Smooth muscle cell (in vitro differentiated cells): ENCODE measurements around the gene MNT. TPM values are rescaled to one million over a fixed set of nuclear protein-coding genes. Genes with fewer than 3 reads are reported as not detected.

Experiments used
- DNase-seq: peaks from one replicate; lab custom pipeline; 2025; ENCODE audit not compliant: unreplicated experiment; lab: John Stamatoyannopoulos, UW
- H2AFZ ChIP-seq: fragments of 200-600 bp; sonication (generic); 2 replicates; pipeline ENCODE4 v1.6.0; 2016; ENCODE audit warnings: antibody characterized with exemption, low read depth, mild to moderate bottlenecking
- H3F3A ChIP-seq: fragments of 200-600 bp; sonication (generic); 2 replicates; pipeline ENCODE4 v1.6.0; 2017; ENCODE audit warnings: antibody characterized with exemption, low read depth
- H3K27ac ChIP-seq: fragments of 200-600 bp; sonication (generic); 2 replicates; pipeline ENCODE4 v1.5.1; 2016; ENCODE audit warnings: low read depth, mild to moderate bottlenecking
- H3K27me3 ChIP-seq: fragments of 200-600 bp; sonication (generic); 2 replicates; pipeline ENCODE4 v1.6.1; 2016; ENCODE audit warnings: low read depth, mild to moderate bottlenecking
- H3K36me3 ChIP-seq: fragments of 200-600 bp; sonication (generic); 2 replicates; pipeline ENCODE4 v1.5.1; 2016; ENCODE audit warnings: low read depth
- H3K4me1 ChIP-seq: fragments of 200-600 bp; sonication (generic); 2 replicates; pipeline ENCODE4 v1.5.1; 2016; ENCODE audit warnings: low read depth
- H3K4me2 ChIP-seq: fragments of 200-600 bp; sonication (generic); 2 replicates; pipeline ENCODE4 v1.6.0; 2016; ENCODE audit warnings: mild to moderate bottlenecking
- H3K4me3 ChIP-seq: fragments of 200-600 bp; sonication (generic); 2 replicates; pipeline ENCODE4 v1.5.1; 2016; ENCODE audit warnings: mild to moderate bottlenecking
- H3K79me2 ChIP-seq: fragments of 200-600 bp; sonication (generic); 2 replicates; pipeline ENCODE4 v1.6.0; 2016; ENCODE audit warnings: low read depth, mild to moderate bottlenecking
- H3K9ac ChIP-seq: fragments of 200-600 bp; sonication (generic); 2 replicates; pipeline ENCODE4 v1.6.0; 2016; ENCODE audit warnings: low read depth
- H3K9me3 ChIP-seq: fragments of 200-600 bp; sonication (generic); replicated peaks from 2 replicates; pipeline ENCODE4 v1.5.1; 2016; ENCODE audit warnings: low read depth
- H4K20me1 ChIP-seq: fragments of 200-600 bp; sonication (generic); 2 replicates; pipeline ENCODE4 v1.6.0; 2016; ENCODE audit warnings: low read depth
- WGBS: methylation state at CpG from one replicate; pipeline ENCODE4 v1.1.7; 2016; ENCODE audit warnings: low lambda C conversion rate; 5-methylcytosine and 5-hydroxymethylcytosine counted together
- polyA plus RNA-seq: library from polyadenylated mRNA; unstranded; fragments of >200 nt; fragmentation: Nextera tagmentation; extraction: Ambion mirVana; gene quantifications from 2 replicates; pipeline ENCODE4 v1.2.1, GENCODE V29; 2016
- total RNA-seq: library from RNA; depleted of rRNA; stranded (reverse); fragments of >200 nt; gene quantifications from 2 replicates; pipeline ENCODE4 v1.2.3, GENCODE V29; 2014
- TF ChIP-seq, protein P1 (sequence below): fragments of 200-600 bp; sonication (generic); IDR thresholded peaks from 2 replicates; pipeline ENCODE4 v1.5.1; 2017; ENCODE audit warnings: borderline replicate concordance, mild to moderate bottlenecking, antibody characterized with exemption; ENCODE audit not compliant: insufficient read depth, poor library complexity, severe bottlenecking

The MNT gene
- total and polyA plus RNA-seq, 2 experiments from 2014 or later: 5.7 to 12.8 TPM

DNA sequence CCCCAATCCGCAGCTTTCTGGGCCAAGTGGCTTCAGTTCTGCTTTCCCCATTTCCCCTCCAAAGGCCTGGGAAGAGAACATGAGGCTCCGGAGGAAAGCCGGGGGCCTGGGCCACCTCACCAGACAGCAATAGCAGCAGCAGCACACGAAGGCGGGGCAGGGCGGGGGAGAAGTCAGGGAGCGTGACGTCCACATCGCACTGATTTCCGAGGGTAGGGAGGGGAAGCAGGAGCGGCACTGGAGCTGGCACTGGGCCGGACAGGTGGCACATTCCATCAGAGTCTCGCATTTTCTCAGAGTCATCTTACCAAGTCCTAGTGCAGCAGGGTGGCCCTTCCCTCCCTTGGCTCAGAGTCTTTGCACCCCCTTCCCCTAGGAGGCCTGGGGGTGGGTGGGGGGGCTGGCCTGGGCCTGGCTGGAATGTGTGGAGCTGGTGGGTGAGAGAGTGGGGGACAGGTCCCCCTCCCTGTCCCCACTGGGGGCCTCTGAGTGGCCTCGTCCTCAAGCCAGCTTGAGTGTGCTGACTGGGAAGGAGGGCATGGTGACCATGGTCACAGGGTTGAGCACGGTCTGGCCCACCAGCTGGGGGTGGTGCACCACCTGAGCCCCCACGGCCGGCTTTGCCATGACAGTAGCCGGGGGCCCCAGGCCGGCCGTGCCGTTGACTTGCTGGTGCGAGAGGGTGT is 14.3 kb downstream of the MNT start:
- no peak overlapping the region for H3K4me2 ChIP-seq
- no peaks in the 10 kb centered on the region for H3K27me3 ChIP-seq
- TF ChIP-seq, protein P1, sequence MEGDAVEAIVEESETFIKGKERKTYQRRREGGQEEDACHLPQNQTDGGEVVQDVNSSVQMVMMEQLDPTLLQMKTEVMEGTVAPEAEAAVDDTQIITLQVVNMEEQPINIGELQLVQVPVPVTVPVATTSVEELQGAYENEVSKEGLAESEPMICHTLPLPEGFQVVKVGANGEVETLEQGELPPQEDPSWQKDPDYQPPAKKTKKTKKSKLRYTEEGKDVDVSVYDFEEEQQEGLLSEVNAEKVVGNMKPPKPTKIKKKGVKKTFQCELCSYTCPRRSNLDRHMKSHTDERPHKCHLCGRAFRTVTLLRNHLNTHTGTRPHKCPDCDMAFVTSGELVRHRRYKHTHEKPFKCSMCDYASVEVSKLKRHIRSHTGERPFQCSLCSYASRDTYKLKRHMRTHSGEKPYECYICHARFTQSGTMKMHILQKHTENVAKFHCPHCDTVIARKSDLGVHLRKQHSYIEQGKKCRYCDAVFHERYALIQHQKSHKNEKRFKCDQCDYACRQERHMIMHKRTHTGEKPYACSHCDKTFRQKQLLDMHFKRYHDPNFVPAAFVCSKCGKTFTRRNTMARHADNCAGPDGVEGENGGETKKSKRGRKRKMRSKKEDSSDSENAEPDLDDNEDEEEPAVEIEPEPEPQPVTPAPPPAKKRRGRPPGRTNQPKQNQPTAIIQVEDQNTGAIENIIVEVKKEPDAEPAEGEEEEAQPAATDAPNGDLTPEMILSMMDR: no peak
- H3K4me3 ChIP-seq: no peak overlapping the region
- peaks cover 31% of the 10 kb centered on the region for H3K79me2 ChIP-seq
- no peaks in the 10 kb centered on the region for H3K36me3 ChIP-seq
- H4K20me1 ChIP-seq: peaks cover 48% of the 10 kb centered on the region
- H2AFZ ChIP-seq: no peak overlapping the region
- no peak overlapping the region for H3K27ac ChIP-seq
- no peak overlapping the region for H3K9ac ChIP-seq
- no peak for DNase-seq
- peaks cover 6% of the 10 kb centered on the region for H3K4me1 ChIP-seq
- H3K9me3 ChIP-seq: no peaks in the 10 kb centered on the region
- peaks cover 19% of the 10 kb centered on the region for H3F3A ChIP-seq
- 92% methylated on average over 14 of the region's 22 CpGs for WGBS

DNA sequence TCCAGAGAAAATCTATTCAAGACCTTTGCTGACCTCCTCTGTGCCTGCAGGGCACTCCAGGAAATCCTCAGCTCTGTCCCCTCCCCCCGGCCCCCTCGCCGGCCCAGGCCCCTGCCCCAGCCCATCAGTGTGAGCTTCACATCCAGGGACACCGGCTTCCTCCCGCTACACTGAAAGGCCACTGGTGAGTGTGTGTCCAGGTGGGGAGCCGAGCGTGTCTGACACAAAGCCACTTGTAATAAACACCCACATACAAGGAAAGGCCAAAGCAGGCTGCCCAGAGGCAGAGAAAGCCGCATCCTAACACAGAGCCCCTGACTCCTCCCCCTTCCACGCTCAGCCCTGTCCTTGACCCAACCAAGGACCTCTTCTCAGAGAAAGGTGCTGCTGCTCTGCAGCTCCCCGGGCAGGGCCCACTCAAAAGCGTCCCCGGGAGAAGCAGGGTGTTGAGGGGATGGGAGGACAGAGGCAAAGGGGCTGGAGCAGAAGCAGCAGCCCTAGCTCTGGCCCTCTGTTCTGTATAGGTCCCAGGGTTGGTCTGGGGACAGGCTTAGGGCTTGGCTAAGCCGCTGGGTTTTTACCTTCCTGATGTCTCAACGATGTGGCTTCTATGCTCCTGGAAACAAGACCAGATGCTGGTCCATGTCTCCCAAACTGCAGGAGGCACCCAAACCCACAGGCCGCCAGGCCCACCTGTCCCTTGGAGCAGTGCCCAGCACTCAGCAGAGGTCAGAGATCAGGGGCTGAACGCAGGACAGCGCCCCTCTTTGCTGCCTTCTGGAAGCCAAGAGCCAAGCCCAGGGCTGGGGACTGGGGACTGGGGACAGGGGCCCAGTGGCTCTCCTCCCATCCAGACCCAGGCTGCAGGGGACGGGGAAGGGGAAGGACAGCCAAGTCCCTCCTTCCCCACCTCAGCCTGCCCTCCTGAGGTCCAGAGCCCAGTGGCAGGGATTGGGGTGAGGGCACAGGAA is 15.3 kb downstream of the MNT start:
- Histone ChIP-seq H3K9ac (no peak overlapping the region), H3K4me2 (no peak overlapping the region), H3K9me3 (no peaks in the 10 kb centered on the region), H3F3A (peaks cover 10% of the 10 kb centered on the region), H3K27me3 (no peaks in the 10 kb centered on the region), H3K4me3 (no peak overlapping the region), H3K4me1 (peaks cover 6% of the 10 kb centered on the region), H3K36me3 (no peaks in the 10 kb centered on the region), H4K20me1 (peaks cover 38% of the 10 kb centered on the region), H2AFZ (no peak overlapping the region), H3K79me2 (peaks cover 21% of the 10 kb centered on the region), H3K27ac (no peak overlapping the region)
- no peak for DNase-seq
- TF ChIP-seq, protein P1: no peak
- WGBS: 78% methylated on average over 18 of the region's 18 CpGs

DNA sequence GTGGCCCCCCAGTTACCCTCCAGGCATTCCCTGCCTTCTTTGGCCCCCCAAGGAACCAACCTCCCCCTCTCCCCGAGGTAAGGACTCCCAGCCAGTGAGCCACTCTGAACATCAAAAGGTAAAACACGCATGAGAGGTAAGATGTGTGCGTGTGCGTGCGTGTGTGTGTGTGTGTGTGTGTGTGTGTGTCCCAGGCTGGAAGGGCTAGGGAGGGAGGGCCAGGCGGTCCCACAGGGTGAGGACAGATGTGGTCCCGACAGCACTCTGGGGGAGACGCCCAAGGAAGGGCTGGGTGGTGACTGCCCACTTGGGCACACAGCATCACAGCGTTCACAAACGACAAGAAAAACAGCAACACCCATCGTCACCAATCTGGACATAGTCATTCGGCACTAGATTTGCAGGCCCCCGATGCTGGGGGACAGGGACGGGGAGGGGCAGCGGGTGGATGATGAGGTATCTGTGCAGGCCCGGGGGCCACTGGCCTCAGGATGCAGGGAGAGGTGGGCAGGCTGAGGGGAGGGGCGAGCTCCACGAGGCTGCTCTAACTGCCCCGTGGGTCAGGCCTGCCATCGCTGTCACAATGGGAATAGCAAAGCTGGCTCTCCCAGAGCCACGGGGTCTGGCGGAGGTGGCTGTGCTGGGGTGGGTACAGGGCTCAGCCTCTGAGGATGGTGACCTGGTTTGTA is 16.3 kb downstream of the MNT start:
- Histone ChIP-seq H2AFZ (no peak overlapping the region), H3K4me1 (peaks cover 6% of the 10 kb centered on the region), H3K36me3 (no peaks in the 10 kb centered on the region), H3K9ac (no peak overlapping the region), H3K27me3 (no peaks in the 10 kb centered on the region), H3K9me3 (no peaks in the 10 kb centered on the region), H3K79me2 (peaks cover 12% of the 10 kb centered on the region), H4K20me1 (peaks cover 28% of the 10 kb centered on the region), H3F3A (peaks cover 10% of the 10 kb centered on the region), H3K27ac (no peak overlapping the region), H3K4me2 (no peak overlapping the region), H3K4me3 (no peak overlapping the region)
- 88% methylated on average over 22 of the region's 22 CpGs for WGBS
- DNase-seq: no peak
- TF ChIP-seq, protein P1: no peak
